Activated CD4-positive, alpha-beta T cell treated with anti-CD3 and anti-CD28 coated beads for 1 hour (primary cell): Measurements from ENCODE around the gene SLC7A9.
"Not testable (repeated sequence)": the region's sequence is repeated elsewhere in the genome, so short reads cannot be mapped to it uniquely, and the experiment has no call there.

Source experiments
- DNase-seq: peaks from one replicate; pipeline ENCODE4 v3.0.0-alpha.2; 2020

Gene SLC7A9

GRCh38 chr19:32824191-32824751 is 45.3 kb downstream of the SLC7A9 start:
- DNase-seq = no peak

GRCh38 chr19:32823747-32824102 is 45.8 kb downstream of the SLC7A9 start:
- no peak for DNase-seq

- DNase-seq = no peak
These were observed 46.4 kb downstream of the SLC7A9 start for GRCh38 chr19:32822916-32823746.

- DNase-seq = no peak
These were observed 49.9 kb downstream of the SLC7A9 start for GRCh38 chr19:32819419-32820400.

GRCh38 chr19:32818536-32818935 is 51.0 kb downstream of the SLC7A9 start:
- no peak for DNase-seq

- no peak for DNase-seq
These were observed 51.7 kb downstream of the SLC7A9 start for GRCh38 chr19:32817569-32818476.

- DNase-seq = no peak
These were observed 52.9 kb downstream of the SLC7A9 start for GRCh38 chr19:32816555-32817099.

- no peak for DNase-seq
These were observed 54.9 kb downstream of the SLC7A9 start for GRCh38 chr19:32814624-32815023.

GRCh38 chr19:32813862-32814425 is 55.6 kb downstream of the SLC7A9 start:
- DNase-seq = no peak

GRCh38 chr19:32812571-32812970 is 57.0 kb downstream of the SLC7A9 start:
- DNase-seq = no peak

- no peak for DNase-seq
These were observed 57.5 kb downstream of the SLC7A9 start for GRCh38 chr19:32812036-32812435.

GRCh38 chr19:32811151-32811550 is 58.4 kb downstream of the SLC7A9 start:
- no peak for DNase-seq

- no peak for DNase-seq
These were observed 59.1 kb downstream of the SLC7A9 start for GRCh38 chr19:32810452-32810851.

- no peak for DNase-seq
These were observed 59.8 kb downstream of the SLC7A9 start for GRCh38 chr19:32809754-32810153.

GRCh38 chr19:32809254-32809653 is 60.3 kb downstream of the SLC7A9 start:
- no peak for DNase-seq

- DNase-seq = no peak
These were observed 61.3 kb downstream of the SLC7A9 start for GRCh38 chr19:32808236-32808635.

GRCh38 chr19:32802840-32803239 is 66.7 kb downstream of the SLC7A9 start:
- DNase-seq = no peak

- DNase-seq = no peak
These were observed 68.8 kb downstream of the SLC7A9 start for GRCh38 chr19:32800754-32801153.

GRCh38 chr19:32800191-32800590 is 69.4 kb downstream of the SLC7A9 start:
- no peak for DNase-seq

GRCh38 chr19:32798201-32798600 is 71.4 kb downstream of the SLC7A9 start:
- DNase-seq = no peak

- no peak for DNase-seq
These were observed 80.1 kb downstream of the SLC7A9 start for GRCh38 chr19:32789429-32789828.

- not testable (repeated sequence) for DNase-seq
These were observed 81.7 kb downstream of the SLC7A9 start for GRCh38 chr19:32787895-32788294.
